Keratinocyte (primary cell): ENCODE measurements around the gene SRGAP2. TPM values are rescaled to one million over a fixed set of nuclear protein-coding genes. Genes with fewer than 3 reads are reported as not detected.
"Not testable (repeated sequence)": the region's sequence is repeated elsewhere in the genome, so short reads cannot be mapped to it uniquely, and the experiment has no call there.

Source experiments
- DNase-seq: peaks from one replicate; pipeline ENCODE4 v3.0.0-alpha.2; 2011; ENCODE audit warnings: low read depth, missing footprints, low spot score
- FAIRE-seq: peaks from 2 replicates; lab custom pipeline; 2011; peaks lifted over from hg19 to GRCh38; lab: Jason Lieb, UNC
- H2AFZ ChIP-seq: 2 replicates; pipeline ENCODE4 v1.6.0; 2012; ENCODE audit warnings: low read length, control low read depth, inconsistent platforms; ENCODE audit not compliant: control insufficient read depth
- H3K27ac ChIP-seq: 2 replicates; pipeline ENCODE4 v1.5.1; 2011; ENCODE audit warnings: low read length; ENCODE audit not compliant: control insufficient read depth, insufficient read depth
- H3K27me3 ChIP-seq: 3 replicates; pipeline ENCODE4 v1.6.0; 2011; ENCODE audit warnings: low read length; ENCODE audit not compliant: control insufficient read depth, insufficient read depth; ENCODE audit errors: extremely low read depth
- H3K36me3 ChIP-seq, 2 experiments: 2 replicates in 1 of 2; 3 replicates in 1 of 2; pipeline ENCODE4 v1.5.1; 2011; ENCODE audit warnings: low read length in 2 of 2, mild to moderate bottlenecking in 1 of 2; ENCODE audit not compliant: control insufficient read depth in 2 of 2, insufficient read depth in 2 of 2; ENCODE audit errors: extremely low read depth in 1 of 2
- H3K4me1 ChIP-seq: 3 replicates; pipeline ENCODE4 v1.5.1; 2011; ENCODE audit warnings: low read length; ENCODE audit not compliant: control insufficient read depth, insufficient read depth; ENCODE audit errors: extremely low read depth
- H3K4me2 ChIP-seq: 3 replicates; pipeline ENCODE4 v1.6.0; 2011; ENCODE audit warnings: low read depth, low read length; ENCODE audit not compliant: control insufficient read depth, insufficient read depth; ENCODE audit errors: extremely low read depth
- H3K4me3 ChIP-seq, 3 experiments: fragments of 200-600 bp in 1 of 3; sonication (generic) in 1 of 3; 2 replicates in 2 of 3; 3 replicates in 1 of 3; pipeline ENCODE4 v1.5.1; 2011 to 2016; ENCODE audit warnings: low read length in 3 of 3, mild to moderate bottlenecking in 3 of 3, control low read depth in 2 of 3, inconsistent platforms in 1 of 3, low read depth in 1 of 3, mixed read lengths in 1 of 3, mixed run types in 1 of 3, moderate library complexity in 1 of 3; ENCODE audit not compliant: control insufficient read depth in 2 of 3, insufficient read depth in 2 of 3; ENCODE audit errors: extremely low read depth in 1 of 3
- H3K79me2 ChIP-seq: 2 replicates; pipeline ENCODE4 v1.6.0; 2012; ENCODE audit warnings: low read length; ENCODE audit not compliant: control insufficient read depth, insufficient read depth
- H3K9ac ChIP-seq: 3 replicates; pipeline ENCODE4 v1.6.0; 2011; ENCODE audit warnings: low read length; ENCODE audit not compliant: control insufficient read depth, insufficient read depth; ENCODE audit errors: extremely low read depth
- H3K9me1 ChIP-seq: 3 replicates; pipeline ENCODE4 v1.6.0; 2011; ENCODE audit warnings: low read length; ENCODE audit not compliant: control insufficient read depth, insufficient read depth; ENCODE audit errors: extremely low read depth
- H3K9me3 ChIP-seq: 2 replicates; pipeline ENCODE4 v1.5.1; 2012; ENCODE audit warnings: low read depth, low read length; ENCODE audit not compliant: control insufficient read depth
- H4K20me1 ChIP-seq: 3 replicates; pipeline ENCODE4 v1.6.0; 2011; ENCODE audit warnings: low read length; ENCODE audit not compliant: control insufficient read depth, insufficient read depth; ENCODE audit errors: extremely low read depth
- dilution Hi-C: fragments of 300-500 bp; cut with MboI; formaldehyde crosslinking; loops from one replicate; pipeline ENCODE4 v1.7.0; 2020; ENCODE audit warnings: low sequenced_read_pairs; ENCODE audit not compliant: extremely low pct_ligation_motif_present
- polyA plus RNA-seq, 5 experiments: library from polyadenylated mRNA; depleted of rRNA in 3 of 5; stranded (reverse) in 3 of 5; stranded (forward) in 1 of 5; unstranded in 1 of 5; fragments of >200 nt; gene quantifications; 1 replicate in 1 of 5; 2 replicates in 3 of 5; 3 replicates in 1 of 5; pipeline versions ENCODE4 v1.2.1 to v1.2.3, GENCODE V29; 2011 to 2012; ENCODE audit warnings: missing spikeins in 2 of 5, low read depth in 1 of 5, low replicate concordance in 1 of 5

SRGAP2 gene
- polyA plus RNA-seq, 1 donor (not counting 4 experiments of a cell fraction or from before 2014, with no cell fraction given) = 12.7 TPM

GRCh38 chr1:206234189-206234916, 31.0 kb downstream of the SRGAP2 start:
- H3K9ac ChIP-seq, H3K27ac ChIP-seq, H4K20me1 ChIP-seq, H3K27me3 ChIP-seq, dilution Hi-C loops, H3K9me1 ChIP-seq, H2AFZ ChIP-seq, H3K79me2 ChIP-seq, H3K36me3 ChIP-seq, H3K9me3 ChIP-seq, H3K4me3 ChIP-seq, DNase-seq, FAIRE-seq, H3K4me1 ChIP-seq, H3K4me2 ChIP-seq: not testable (repeated sequence)

GRCh38 chr1:206235190-206235589, 31.8 kb downstream of the SRGAP2 start:
- H4K20me1 ChIP-seq, FAIRE-seq, H3K79me2 ChIP-seq, H3K4me2 ChIP-seq, H3K27me3 ChIP-seq, H3K4me1 ChIP-seq, H3K36me3 ChIP-seq, H3K9ac ChIP-seq, H3K4me3 ChIP-seq, H3K9me1 ChIP-seq, DNase-seq, H2AFZ ChIP-seq, H3K27ac ChIP-seq, H3K9me3 ChIP-seq, dilution Hi-C loops: not testable (repeated sequence)

- H3K4me3 ChIP-seq, H3K36me3 ChIP-seq, DNase-seq, H3K9me1 ChIP-seq, dilution Hi-C loops, H3K4me1 ChIP-seq, FAIRE-seq, H3K4me2 ChIP-seq, H4K20me1 ChIP-seq, H3K9me3 ChIP-seq, H3K9ac ChIP-seq, H2AFZ ChIP-seq, H3K27me3 ChIP-seq, H3K27ac ChIP-seq, H3K79me2 ChIP-seq: not testable (repeated sequence)
Observed at GRCh38 chr1:206240288-206240687, 36.9 kb downstream of the SRGAP2 start.

GRCh38 chr1:206243335-206243734, 40.0 kb downstream of the SRGAP2 start:
- H3K4me3 ChIP-seq, H3K27me3 ChIP-seq, FAIRE-seq, H2AFZ ChIP-seq, H3K9me1 ChIP-seq, H3K79me2 ChIP-seq, H3K9ac ChIP-seq, H3K4me1 ChIP-seq, dilution Hi-C loops, H3K4me2 ChIP-seq, H3K36me3 ChIP-seq, H3K9me3 ChIP-seq, H4K20me1 ChIP-seq, DNase-seq, H3K27ac ChIP-seq: not testable (repeated sequence)

- H3K4me3 ChIP-seq, H3K4me1 ChIP-seq, FAIRE-seq, dilution Hi-C loops, H3K36me3 ChIP-seq, DNase-seq, H3K27ac ChIP-seq, H3K9me1 ChIP-seq, H3K4me2 ChIP-seq, H2AFZ ChIP-seq, H4K20me1 ChIP-seq, H3K9ac ChIP-seq, H3K9me3 ChIP-seq, H3K27me3 ChIP-seq, H3K79me2 ChIP-seq: not testable (repeated sequence)
Observed at GRCh38 chr1:206245479-206245878, 42.1 kb downstream of the SRGAP2 start.
